NCI-H345 (cell line): ENCODE data around the gene GRK6.

Experiments used
- DNase-seq: peaks from one replicate; lab custom pipeline; 2025; lab: John Stamatoyannopoulos, UW

The GRK6 gene

DNA sequence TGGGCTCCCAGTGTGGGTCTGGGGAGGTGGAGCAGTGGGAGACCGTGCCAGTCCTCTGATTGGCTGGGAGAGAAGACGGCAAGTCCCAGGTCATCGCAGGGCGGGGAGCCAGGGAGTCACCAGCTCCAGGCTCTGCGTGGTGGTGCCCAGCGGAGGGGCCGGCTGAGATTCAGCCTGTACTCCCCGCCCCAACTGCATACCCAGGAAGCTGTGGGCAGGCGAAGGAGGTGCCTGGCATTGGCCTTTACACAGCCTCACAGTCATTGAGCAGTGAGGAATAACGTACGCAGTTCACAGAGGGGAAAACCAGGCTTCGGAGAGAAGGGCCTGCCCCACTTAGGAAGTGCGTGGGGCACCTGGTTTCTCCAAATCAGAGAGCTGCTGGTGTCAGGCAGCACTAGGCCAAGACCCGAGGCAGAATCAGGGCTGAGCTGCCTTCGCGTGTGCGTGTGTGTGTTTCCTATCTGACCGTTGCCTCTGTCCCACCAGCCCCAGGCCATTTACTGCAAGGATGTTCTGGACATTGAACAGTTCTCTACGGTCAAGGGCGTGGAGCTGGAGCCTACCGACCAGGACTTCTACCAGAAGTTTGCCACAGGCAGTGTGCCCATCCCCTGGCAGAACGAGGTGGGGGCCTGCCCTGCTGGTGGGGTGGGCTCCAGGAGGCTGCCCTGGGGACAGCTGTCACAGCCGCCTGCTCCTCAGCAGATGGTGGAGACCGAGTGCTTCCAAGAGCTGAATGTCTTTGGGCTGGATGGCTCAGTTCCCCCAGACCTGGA, 13.9 kb downstream of the GRK6 start:
- DNase-seq, result no peak

DNA sequence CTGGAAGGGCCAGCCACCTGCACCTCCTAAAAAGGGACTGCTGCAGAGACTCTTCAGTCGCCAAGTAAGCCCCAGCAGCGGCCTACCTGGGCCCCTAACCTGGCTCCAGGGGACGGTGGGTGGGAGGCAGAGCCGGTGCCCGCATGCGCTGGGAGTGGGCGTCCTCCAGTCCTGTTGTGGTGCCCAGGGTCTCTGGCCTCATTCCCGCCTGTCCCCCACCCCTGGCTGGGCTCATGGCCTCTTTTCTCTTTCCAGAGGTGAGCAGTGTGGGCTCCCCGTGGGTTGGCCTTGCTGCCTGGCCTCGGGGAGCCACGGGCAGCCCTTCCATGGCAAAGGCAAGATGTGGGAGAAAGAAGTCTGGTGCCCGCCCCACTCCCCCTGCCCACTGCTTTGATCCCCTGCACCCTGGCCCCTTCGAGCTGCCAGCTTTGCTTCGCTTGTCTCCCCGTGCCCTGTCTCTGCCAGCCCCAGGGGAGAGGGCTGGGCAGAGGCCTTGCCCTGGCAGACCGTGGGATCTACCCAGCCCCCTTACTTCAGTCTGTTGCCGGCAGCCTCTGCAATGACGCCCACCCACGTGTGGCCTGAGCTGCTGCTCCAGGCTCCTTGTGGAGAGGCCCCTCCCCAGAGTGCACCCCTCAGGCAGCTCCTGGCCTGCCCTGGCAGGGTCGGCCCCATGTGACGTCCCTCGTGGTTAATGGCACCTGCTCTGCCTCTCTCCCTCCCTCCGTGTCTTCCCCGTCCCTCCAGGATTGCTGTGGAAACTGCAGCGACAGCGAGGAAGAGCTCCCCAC, 14.7 kb downstream of the GRK6 start:
- DNase-seq, result no peak

DNA sequence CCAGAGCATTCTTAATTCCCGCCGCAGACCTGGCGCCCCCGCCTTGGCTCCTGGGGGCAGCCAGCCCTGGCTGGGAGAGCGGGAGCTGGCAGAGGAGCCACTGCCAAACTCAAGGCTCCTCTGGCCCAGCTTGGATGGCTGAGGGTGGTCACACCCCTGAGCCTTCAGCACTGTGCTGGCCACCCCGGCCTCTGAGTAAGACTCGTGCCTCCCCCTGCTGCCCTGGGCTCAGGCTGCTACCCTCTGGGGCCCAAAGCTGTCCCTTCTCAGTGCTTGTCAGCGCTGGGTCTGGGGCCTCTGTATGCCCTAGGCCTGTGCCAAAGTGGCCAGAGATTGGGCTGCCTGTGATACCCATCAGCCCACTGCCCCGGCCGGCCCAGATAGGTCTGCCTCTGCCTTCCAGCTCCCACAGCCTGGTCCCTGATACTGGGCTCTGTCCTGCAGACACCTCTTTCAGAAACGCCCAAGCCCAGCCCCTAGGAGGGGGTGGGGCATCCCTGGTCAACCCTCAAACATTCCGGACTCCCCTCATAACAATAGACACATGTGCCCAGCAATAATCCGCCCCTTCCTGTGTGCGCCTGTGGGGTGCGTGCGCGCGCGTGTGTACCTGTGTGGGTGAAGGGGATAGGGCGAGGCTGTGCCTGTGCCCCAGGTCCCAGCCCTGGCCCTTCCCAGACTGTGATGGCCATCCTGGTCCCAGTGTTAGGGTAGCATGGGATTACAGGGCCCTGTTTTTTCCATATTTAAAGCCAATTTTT, 15.8 kb downstream of the GRK6 start:
- no peak for DNase-seq

DNA sequence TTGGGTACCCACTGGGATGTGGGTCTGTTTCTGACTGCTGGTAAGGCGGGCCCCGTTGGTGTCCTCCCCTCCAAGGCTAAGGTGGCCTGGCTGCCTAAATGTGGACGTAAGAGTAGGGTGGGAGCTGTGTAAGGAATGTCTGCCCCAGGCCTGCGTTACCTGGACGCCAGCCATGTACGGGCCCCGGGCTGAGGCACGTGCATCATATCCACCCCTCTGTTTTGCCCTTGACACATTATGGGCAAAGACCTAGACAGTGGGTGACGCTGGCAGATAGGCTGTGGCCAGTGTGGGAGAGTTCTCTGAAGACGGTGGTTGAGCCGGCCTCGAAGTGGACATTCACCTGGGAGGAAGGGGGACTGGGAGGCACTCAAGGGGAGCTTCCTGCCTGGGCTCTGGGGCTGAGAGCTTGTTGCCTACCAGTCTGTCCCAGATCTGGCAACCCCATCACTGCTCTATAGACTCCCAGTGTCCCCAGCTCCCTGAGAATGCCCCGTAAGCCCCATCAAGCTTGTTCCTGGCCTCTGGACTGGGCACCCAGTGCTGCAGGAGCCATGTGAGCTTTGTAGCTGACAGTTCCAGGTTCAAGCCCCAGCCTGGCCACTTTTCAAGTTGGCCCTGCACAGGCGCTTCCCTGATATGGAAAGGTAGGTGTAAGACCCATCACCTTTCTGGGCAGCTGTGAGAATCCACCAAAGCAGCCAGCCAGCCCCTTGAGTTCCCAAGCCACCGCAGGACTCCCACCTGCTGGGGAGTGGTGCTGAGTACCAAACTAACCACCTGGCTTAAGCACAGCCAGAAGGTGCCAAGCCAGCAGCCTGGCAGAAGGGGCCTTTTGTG, 16.9 kb downstream of the GRK6 start:
- no peak for DNase-seq

DNA sequence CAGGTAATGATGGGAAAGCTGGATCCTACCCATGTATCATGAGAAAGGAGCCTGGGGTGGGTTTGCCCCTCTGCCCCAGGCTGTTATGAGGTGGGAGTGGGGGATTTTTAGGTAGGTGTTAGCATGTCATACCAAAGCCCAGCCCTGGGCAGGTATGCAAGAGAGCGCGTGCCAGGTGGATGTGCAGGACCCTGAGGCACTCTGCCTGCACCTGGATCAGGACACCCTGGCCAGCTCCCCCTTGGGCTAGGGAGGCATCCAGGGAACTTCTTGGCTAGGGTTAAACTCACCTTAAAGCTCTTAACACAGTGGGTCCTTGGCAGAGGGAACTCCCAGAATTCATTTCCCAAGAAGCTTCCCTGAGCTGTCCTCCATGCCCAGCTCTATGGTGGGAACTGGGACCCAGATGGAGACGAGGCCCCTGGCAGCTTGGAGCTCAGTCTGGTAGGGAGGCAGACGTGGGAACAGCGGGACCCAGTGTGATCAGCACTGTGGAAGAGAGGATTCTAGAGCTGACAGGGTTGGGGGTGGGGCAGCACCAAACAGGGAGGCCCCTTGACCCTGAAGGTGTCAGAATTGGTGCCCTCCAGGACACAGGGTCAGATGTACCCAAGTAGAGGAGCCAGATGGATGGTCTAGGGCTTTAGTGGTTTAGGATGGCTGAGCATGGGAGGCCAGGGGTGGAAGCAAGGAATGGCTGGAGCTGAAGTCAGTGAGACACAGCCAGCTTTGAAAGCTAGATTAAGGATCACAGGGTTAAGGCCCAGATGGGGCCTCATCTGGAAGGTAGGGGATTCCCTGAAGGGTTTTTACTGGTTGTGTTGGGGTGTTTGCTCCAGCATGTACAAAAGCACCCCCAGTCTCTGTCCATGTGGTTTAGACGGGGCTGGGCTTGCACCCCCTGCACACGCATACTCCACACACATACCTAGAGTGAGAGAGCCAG, 17.9 kb downstream of the GRK6 start:
- no peak for DNase-seq

DNA sequence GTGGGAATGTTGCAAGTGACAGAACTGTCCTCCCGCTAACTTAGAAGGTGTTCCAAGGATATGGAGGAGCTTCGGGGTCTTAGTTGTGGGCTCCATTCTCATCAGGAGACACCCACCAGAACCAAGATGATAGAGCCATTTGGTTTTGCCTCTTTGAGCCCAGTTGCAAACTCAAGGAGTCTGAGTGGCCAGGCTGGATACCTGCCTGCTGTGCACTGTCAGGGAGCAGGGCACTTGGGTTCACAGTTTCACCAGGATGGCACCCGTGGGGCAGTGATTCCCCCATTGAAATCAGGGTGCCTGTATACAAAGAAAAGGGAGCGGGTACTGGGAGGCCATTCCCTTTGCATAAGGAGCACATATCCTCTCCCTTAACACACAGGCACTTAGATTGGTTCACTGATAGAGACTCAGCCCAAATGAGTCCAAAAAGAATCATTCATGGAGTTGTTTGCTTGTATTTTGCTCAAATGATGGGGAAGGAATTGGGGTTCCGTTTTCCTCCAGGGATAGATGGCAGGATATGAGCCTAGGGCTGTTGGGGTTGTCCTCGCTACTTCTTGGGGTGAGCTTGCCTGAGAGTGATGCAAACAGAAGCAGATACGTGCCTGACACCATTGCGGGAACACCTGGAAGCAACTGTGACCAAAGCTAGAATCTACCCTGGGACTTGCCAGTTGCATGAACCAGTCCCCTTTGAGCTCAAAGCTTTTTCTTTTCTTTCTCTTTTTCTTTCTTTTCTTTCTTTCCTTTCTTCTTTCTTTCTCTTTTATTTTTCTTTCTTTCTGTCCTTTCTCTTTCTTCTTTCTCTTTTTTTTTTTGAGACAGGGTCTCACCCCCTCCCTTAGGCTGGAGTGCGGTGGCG, 18.8 kb downstream of the GRK6 start:
- DNase-seq, result no peak

DNA sequence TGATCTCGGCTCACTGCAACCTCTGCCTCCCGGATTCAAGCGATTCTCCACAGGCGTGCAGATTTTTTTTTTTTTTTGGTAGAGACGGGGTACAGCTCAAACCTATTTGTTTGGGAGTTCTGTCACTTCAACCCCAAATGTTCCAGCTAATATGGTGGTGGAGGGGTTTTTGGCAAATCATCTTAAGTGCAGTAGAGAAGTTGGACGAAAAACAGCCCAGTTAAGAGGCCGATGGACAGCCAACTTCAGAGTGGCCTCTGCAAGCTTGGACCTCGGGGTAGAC, 19.4 kb downstream of the GRK6 start:
- DNase-seq, result no peak

DNA sequence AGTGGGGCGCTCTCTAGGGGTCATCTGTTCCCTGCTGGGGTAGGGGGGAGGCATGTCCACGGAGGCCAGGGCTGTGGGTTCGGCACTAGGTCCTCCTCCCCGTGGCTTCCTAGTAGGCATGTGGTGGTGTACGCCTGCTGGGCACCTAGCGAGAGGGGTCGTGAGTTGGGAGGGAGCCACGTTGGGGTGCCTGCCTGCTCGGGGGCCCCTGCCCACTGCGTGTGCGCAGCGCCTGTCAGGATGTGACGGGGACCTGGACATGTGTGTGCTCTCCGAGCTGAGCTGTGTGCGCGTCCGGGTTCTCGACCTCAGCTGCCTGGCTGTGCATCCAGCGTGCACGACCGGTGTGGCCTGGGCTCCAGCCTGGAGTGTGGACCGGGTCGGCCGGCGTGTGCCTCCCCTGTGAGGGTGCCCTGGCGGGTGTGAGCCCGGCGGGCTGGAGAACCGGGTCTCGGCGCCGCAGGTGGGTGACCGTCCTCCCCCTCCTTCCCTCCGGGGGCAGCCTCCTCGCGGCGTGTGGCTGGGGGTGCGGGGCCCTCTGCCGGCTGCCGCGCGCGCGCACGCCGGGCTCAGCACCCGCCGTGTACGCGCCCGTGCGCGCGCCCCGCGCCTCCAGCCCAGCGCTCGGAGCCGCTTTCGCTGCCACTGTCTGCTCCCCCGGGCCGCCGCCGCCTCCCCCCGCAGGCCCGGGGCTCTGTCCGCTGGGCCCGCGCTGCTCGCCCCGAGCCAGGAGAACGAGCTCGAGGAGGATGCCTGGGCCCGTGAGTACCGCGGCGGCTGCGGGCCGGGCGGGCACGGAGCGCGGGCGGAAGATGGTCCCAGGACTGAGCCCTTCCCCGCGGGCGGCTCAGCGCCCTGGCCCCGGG, 20.0 kb downstream of the GRK6 start, which contains the start of gene PRR7:
PRR7 (plus strand) TSS at position 615 of the 866 bp plus-strand sequence. CDS start 8,254 bp downstream, outside the sequence.
- peak; percentile 81 for DNase-seq

DNA sequence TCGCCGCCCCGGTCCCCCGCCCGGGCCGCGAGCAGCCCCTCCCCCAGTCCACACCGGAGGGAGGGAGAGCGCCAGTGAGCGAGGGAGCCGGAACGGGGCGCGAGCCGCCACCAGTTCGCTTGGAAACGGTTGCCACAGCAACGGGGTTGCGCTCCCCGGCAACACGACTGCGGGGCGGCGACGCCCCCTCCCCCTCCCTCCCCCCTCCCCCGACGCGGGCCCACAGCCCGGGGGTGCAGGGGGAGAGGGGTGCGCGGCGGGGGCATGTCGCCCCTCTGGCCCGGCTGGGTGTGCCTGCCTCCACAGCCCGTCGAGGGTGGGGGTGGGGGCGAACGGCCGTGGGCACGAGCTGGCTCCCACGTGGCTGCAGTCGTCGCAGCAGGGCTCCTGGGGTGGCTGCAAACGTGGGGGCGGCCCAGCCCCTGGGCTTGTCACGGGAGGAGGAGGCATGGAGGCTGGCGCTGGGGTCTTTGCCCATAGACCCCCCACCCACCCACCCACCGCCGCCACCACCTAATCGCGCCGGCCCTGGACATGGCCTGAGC, 20.7 kb downstream of the GRK6 start:
- DNase-seq, result peak; percentile 82

DNA sequence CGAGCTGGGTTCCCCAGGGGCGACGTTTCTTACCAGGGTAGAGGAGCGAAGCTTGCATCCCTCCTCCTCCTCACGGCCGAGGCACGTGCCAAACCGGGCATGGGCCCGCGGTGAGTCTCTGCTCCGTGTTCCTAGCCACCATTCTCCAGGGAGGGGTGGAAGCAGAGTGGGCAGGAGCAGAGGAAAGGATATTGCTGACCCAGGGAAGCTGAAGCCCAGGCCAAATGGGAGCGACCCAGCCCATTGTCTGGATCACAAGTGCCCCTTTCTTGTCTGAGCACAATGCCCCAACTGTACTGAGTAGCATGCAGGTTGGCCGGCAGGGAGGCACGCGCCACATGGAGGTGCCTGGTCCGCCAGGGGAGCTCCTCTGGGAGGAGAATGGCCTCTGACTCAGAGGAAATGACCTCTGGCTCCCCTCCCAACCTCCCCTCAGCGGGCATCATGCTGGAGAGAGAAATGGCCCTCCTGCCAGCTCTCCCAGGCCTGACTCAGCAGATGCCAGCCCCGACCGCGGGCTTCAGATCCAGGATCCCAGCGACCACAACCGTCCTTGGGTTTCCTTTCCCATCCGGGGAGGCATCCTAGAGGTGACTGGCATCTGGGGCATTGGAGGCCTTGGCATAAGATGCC, 21.3 kb downstream of the GRK6 start:
- no peak for DNase-seq

DNA sequence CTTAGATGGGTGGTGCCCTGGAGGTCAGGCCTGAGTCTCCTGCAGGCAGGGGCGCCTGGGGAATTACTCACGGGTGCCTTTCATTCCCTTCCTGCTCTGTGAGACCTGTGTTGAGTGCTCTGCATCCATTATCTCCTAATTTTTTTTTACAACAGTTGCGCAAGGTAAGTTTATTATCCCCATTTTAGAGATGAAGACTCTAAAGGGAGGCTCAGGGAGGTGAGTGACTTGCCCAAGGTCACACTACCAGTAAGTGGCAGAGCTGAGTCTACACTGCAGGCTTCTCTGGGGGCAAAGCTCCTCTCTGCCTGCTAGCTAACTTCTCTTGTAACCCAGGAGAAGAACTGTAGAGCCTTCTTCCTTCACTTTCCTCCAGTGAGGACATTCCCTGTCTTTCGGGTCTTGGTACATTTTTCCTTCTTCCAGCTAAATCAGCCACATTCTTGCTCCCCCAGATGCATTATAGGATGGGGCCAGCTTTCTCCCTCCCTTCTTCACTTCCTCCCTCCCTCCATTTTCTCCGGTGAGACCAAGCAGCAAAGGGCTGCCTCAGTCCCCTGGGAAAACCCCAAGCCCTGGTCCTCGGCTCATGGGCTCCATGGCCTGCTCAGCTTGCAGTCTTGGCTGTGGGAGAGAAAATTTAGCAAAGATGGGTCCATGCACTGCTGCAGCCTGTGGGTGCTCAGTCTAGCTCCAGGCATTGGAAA, 21.9 kb downstream of the GRK6 start:
- DNase-seq, result no peak

DNA sequence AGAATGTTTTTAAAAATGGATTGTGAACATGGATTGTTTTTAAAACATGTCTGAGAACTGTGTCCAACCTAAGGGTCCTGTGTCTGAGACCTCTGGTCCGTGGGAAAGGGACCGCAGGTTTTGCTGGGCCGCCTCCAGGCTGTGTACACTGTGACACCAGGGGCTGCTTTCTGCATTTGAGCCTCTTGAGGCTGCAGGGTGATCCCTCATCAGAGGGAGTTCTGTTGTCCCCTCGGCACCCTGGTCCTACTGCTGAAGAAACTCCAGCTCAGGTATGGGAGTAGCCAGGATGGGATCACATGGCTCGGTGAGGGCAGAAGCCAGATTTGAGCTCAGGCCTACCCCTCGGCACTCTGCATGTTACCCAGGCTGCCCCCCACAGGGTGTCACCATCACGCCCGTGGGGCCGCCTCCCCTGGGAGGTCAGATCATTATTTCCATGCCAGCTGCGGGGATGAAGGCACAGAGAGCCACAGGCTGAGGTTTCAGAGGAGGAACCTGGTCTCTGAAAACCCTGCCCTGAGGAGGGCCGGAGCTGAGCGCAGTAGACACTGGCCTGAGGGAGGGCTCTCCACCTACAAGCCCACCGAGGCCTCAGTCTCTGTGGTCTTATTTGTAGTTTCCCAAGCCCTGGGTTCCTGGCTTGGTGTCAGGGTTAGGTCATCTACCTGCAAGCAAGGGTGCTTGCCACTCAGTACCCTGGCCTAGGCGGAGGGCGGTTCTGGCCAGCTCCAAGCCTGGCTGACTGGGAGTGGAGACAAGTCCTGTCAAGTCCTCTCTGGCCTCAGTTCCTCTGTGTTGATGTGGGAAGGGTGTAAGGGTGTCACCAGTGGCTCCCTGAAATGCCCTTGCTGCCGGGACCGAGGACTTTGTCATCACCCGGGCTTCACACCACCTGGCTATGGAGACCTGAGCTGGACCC, 22.9 kb downstream of the GRK6 start:
- no peak for DNase-seq

DNA sequence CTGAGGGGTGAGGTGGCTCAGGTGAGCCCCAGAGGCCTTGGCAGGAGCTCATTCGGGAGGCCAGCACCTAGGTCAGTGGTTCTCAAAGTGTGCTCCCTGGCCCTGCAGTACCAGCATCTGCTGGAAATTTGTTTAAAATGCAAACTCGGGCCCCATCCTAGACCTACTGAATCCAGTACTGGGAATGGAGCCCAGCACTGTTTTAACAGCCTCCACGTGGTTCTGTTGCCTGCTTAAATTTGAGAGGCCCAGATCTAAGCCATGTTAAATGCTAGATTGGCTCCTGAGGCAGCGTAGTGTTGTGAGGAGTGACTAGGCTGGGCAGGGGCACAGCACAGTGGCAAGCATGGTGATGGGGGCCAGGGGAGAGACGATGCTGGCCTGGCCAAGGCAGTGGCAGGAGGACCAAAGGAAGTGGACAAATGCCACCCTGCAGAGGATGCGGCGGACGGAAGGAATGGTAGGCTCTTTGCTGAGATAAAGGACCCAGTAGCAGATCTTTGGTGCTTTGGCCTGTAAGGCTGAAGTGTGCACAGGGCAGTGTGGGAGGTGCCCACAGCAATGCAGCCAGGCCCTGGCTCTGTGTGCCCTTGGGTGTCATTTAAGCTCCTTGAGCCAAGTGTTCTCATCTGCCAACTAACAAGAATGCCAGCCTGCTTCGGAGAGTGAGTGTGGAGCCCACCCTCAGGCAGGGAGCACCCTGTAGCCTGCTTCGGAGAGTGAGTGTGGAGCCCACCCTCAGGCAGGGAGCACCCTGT, 24.4 kb downstream of the GRK6 start:
- no peak for DNase-seq

DNA sequence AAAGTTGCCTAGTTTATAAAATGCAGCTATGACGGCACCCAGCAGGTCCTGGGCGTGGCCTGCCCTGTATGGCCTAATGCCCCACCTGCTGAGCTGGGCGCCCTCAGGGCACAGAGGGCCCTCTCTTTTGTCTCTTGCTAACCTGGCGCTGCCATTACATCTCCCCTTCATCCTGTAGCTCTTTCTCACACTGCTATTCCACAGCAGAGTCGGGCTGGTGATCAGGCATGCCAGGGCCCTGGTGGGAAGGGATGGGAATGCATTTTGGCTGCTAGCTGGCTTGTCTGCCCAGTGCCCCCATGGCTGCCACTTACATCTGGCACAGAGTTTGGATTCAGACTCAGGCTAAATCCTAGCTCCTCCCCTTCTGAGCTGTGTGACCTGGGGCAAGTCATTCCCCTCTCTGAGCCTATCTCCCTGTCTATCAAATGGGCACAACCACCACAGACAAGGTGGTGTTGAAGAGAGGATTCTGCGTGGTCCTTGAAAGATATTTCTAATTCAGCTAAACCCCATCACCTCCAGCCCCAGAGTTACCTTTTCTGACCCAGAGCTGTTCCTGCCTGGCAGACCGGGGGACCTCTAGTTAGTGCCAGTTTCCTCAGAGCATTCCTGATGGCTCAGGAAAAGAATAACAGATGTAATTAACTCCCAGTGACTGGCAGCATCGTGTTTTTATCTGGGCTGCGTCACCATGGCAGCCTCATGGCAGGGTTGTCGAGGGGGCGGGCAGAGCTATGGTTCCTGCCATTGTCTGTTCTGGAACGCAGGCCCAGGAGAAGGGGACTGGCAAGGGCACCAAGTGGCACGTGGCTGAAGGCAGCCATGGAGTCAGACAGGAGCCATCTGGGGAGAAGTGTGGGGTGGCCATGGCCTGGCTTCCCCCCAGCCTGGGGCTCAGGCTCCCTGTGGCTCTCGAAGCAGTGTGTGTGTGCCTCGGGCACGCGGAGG, 26.5 kb downstream of the GRK6 start:
- no peak for DNase-seq
